Aorta (tissue), 5 donors: ENCODE measurements around the gene ARSB. TPM values are rescaled to one million over a fixed set of nuclear protein-coding genes. Genes with fewer than 3 reads are reported as not detected.
"Not testable (repeated sequence)": the region's sequence is repeated elsewhere in the genome, so short reads cannot be mapped to it uniquely, and the experiment has no call there.

Experiments used
- ATAC-seq: fragments of 200-7000 bp; cut with Tn5 transposase; one replicate; pipeline ENCODE4 v1.9.1; 2022; ENCODE audit warnings: moderate library complexity; ENCODE audit not compliant: low FRiP score
- DNase-seq, 2 donors: peaks; one replicate each; pipeline ENCODE4 v3.0.0-alpha.2; 2020
- H3K27ac ChIP-seq, 2 donors: one replicate each; pipeline ENCODE4 v1.5.1; 2013; ENCODE audit warnings: low read length in 2 of 2, mild to moderate bottlenecking in 2 of 2, moderate library complexity in 2 of 2, control low read depth in 1 of 2, inconsistent platforms in 1 of 2, low read depth in 1 of 2
- H3K27me3 ChIP-seq, 2 donors: one replicate each; pipeline ENCODE4 v1.6.1; 2013; ENCODE audit warnings: control low read depth in 1 of 2, low read length in 1 of 2, mild to moderate bottlenecking in 1 of 2, moderate library complexity in 1 of 2; ENCODE audit not compliant: insufficient read depth in 2 of 2, control insufficient read depth in 1 of 2
- H3K36me3 ChIP-seq, 2 donors: one replicate each; pipeline ENCODE4 v1.6.1; 2013; ENCODE audit warnings: control low read depth in 1 of 2, low read length in 1 of 2, mild to moderate bottlenecking in 1 of 2; ENCODE audit not compliant: insufficient read depth in 2 of 2, control insufficient read depth in 1 of 2
- H3K4me1 ChIP-seq, 2 donors: one replicate each; pipeline ENCODE4 v1.6.1; 2013; ENCODE audit warnings: low read length in 2 of 2, control low read depth in 1 of 2, mild to moderate bottlenecking in 1 of 2, moderate library complexity in 1 of 2; ENCODE audit not compliant: insufficient read depth in 2 of 2, control insufficient read depth in 1 of 2
- H3K4me3 ChIP-seq, 2 donors: one replicate each; pipeline ENCODE4 v1.5.1; 2013; ENCODE audit warnings: low read length in 2 of 2, control low read depth in 1 of 2, mild to moderate bottlenecking in 1 of 2
- H3K9me3 ChIP-seq: one replicate; pipeline ENCODE4 v1.6.1; 2013; ENCODE audit warnings: mild to moderate bottlenecking, low read length; ENCODE audit not compliant: control insufficient read depth
- WGBS, 2 donors: extraction: QIAGEN DNeasy Blood & Tissue Kit; methylation state at CpG; one replicate each; pipeline ENCODE4 v1.1.7; 2013; 5-methylcytosine and 5-hydroxymethylcytosine counted together
- intact Hi-C, 2 donors: fragments of 100-400 bp; cut with DNase I; formaldehyde crosslinking; loops; one replicate each; pipeline versions ENCODE4 v1.14.2 to v1.15.0; 2022
- polyA plus RNA-seq, 2 donors: library from polyadenylated mRNA; stranded (reverse); fragments of 200-250 nt; gene quantifications; one replicate each; pipeline ENCODE4 v1.2.3, GENCODE V29; 2013
- total RNA-seq, 2 donors: library from RNA; stranded (reverse); fragmentation: NEBNext Ultra II Directional; extraction: Animal tissue kit (Norgen Biotek cat#: 25700); gene quantifications; one replicate each; pipeline ENCODE4 v1.2.1, GENCODE V29; 2021
- donor health status: healthy with polysubstance abuse.
- donor health status: Bipolar disorder and iron deficiency.
- donor health status: DM: no; HTN: no; CAD: no.
- donor health status: DM: no; HTN: no; CAD: no.
- donor health status: DM: yes; HTN: yes; CAD: no.

ARSB gene
- total and polyA plus RNA-seq, 4 donors = 3.5 to 17.2 (median 12.0) TPM

GRCh38 chr5:78879516-78879915 is 105.6 kb downstream of the ARSB start:
- Histone ChIP-seq H3K36me3 (no peaks in the 10 kb centered on the region), H3K4me3 (peak overlapping the region; percentile 15 to 26), H3K27me3 (no peaks in the 10 kb centered on the region), H3K9me3 (no peaks in the 10 kb centered on the region), H3K4me1 (no peaks in the 10 kb centered on the region), H3K27ac (peak overlapping the region in 1 of 2 donors; percentile 57)
- intact Hi-C loops = no loop called here
- WGBS, 2 donors = 4 to 9% methylated on average over 10 of the region's 10 CpGs
- no peak for ATAC-seq
- no peak for DNase-seq

- H3K4me3 ChIP-seq, ATAC-seq, H3K27ac ChIP-seq, H3K9me3 ChIP-seq, H3K4me1 ChIP-seq, DNase-seq, H3K27me3 ChIP-seq, H3K36me3 ChIP-seq, intact Hi-C loops: not testable (repeated sequence)
- WGBS, 2 donors = 90 to 93% methylated on average over 2 of the region's 2 CpGs
Observed at GRCh38 chr5:78866076-78866475, 119.0 kb downstream of the ARSB start.

GRCh38 chr5:78858364-78858763 is 126.7 kb downstream of the ARSB start:
- no peak for ATAC-seq
- intact Hi-C loops = no loop called here

GRCh38 chr5:78855026-78855425 is 130.1 kb downstream of the ARSB start:
- Histone ChIP-seq H3K4me3 (no peak overlapping the region), H3K4me1 (no peaks in the 10 kb centered on the region), H3K36me3 (no peaks in the 10 kb centered on the region), H3K27me3 (no peaks in the 10 kb centered on the region), H3K27ac (no peak overlapping the region), H3K9me3 (peaks cover 2% of the 10 kb centered on the region)
- intact Hi-C loops = no loop called here
- no peak for DNase-seq
- ATAC-seq = no peak
- WGBS, 2 donors = 99 to 100% methylated on average over 2 of the region's 2 CpGs

More at GRCh38 chr5:78858364-78858763, 126.7 kb downstream of the ARSB start:
- H3K27me3 ChIP-seq = no peaks in the 10 kb centered on the region
- no peak for DNase-seq
- H3K9me3 ChIP-seq = peaks cover 2% of the 10 kb centered on the region
- H3K4me1 ChIP-seq = no peaks in the 10 kb centered on the region
- 67 to 91% methylated on average over 1 of the region's 1 CpG for WGBS, 2 donors
- H3K27ac ChIP-seq = no peak overlapping the region
- no peak overlapping the region for H3K4me3 ChIP-seq
- H3K36me3 ChIP-seq = no peaks in the 10 kb centered on the region

GRCh38 chr5:78851891-78852290 is 133.2 kb downstream of the ARSB start:
- H3K9me3 ChIP-seq, H3K27me3 ChIP-seq, H3K27ac ChIP-seq, intact Hi-C loops, H3K4me1 ChIP-seq, H3K36me3 ChIP-seq, ATAC-seq, H3K4me3 ChIP-seq, DNase-seq: not testable (repeated sequence)
- WGBS, 2 donors = 95 to 99% methylated on average over 3 to 4 of the region's 4 CpGs

GRCh38 chr5:78845470-78845869 is 139.6 kb downstream of the ARSB start:
- no peak overlapping the region for H3K4me3 ChIP-seq
- no peaks in the 10 kb centered on the region for H3K9me3 ChIP-seq
- DNase-seq = no peak
- no peaks in the 10 kb centered on the region for H3K36me3 ChIP-seq
- WGBS, 2 donors = 93 to 94% methylated on average over 3 of the region's 3 CpGs
- intact Hi-C loops = no loop called here
- ATAC-seq = no peak
- no peak overlapping the region for H3K27ac ChIP-seq
- peaks cover 0 to 3% of the 10 kb centered on the region in 2 donors for H3K4me1 ChIP-seq
- no peaks in the 10 kb centered on the region for H3K27me3 ChIP-seq

- DNase-seq (no peak), ATAC-seq (no peak)
- Histone ChIP-seq H3K27ac (no peak overlapping the region), H3K9me3 (no peaks in the 10 kb centered on the region), H3K4me3 (no peak overlapping the region), H3K36me3 (no peaks in the 10 kb centered on the region), H3K4me1 (peaks cover 0 to 3% of the 10 kb centered on the region in 2 donors), H3K27me3 (no peaks in the 10 kb centered on the region)
- intact Hi-C loops = no loop called here
- 16 to 18% methylated on average over 1 of the region's 1 CpG for WGBS, 2 donors
Observed at GRCh38 chr5:78843436-78843835, 141.7 kb downstream of the ARSB start.

- Histone ChIP-seq H3K4me3 (no peak overlapping the region), H3K27me3 (no peaks in the 10 kb centered on the region), H3K27ac (no peak overlapping the region), H3K9me3 (no peaks in the 10 kb centered on the region), H3K4me1 (peaks cover 0 to 3% of the 10 kb centered on the region in 2 donors), H3K36me3 (peaks cover 0 to 2% of the 10 kb centered on the region in 2 donors)
- DNase-seq (no peak), ATAC-seq (no peak)
- intact Hi-C loops = no loop called here
- WGBS, 2 donors = 80 to 88% methylated on average over 2 of the region's 2 CpGs
Observed at GRCh38 chr5:78841767-78842166, 143.3 kb downstream of the ARSB start.

- Histone ChIP-seq H3K9me3 (no peaks in the 10 kb centered on the region), H3K27ac (no peak overlapping the region), H3K36me3 (peaks cover 2% of the 10 kb centered on the region in 2 donors), H3K27me3 (no peaks in the 10 kb centered on the region), H3K4me3 (no peak overlapping the region), H3K4me1 (peaks cover 0 to 3% of the 10 kb centered on the region in 2 donors)
- WGBS, 2 donors = 95 to 97% methylated on average over 3 of the region's 3 CpGs
- intact Hi-C loops = no loop called here
- ATAC-seq (no peak), DNase-seq (no peak)
Observed at GRCh38 chr5:78838753-78839152, 146.4 kb downstream of the ARSB start.
